ENCODE measurements around the gene C17orf67.

Gene C17orf67

GRCh38 chr17:56832446-56832845 lies 1.3 kb downstream of the C17orf67 start:
- no peak for DNase-seq

GRCh38 chr17:56831369-56832095 lies 2.2 kb downstream of the C17orf67 start:
- DNase-seq, result no peak

GRCh38 chr17:56830726-56831368 lies 2.9 kb downstream of the C17orf67 start:
- DNase-seq, result no peak

- DNase-seq, result no peak
Observed at GRCh38 chr17:56826611-56827414, 6.9 kb downstream of the C17orf67 start.

- no peak for DNase-seq
Observed at GRCh38 chr17:56824503-56824902, 9.2 kb downstream of the C17orf67 start.

- no peak for DNase-seq
Observed at GRCh38 chr17:56823848-56824247, 9.9 kb downstream of the C17orf67 start.

GRCh38 chr17:56822725-56823124 lies 11.0 kb downstream of the C17orf67 start:
- no peak for DNase-seq

GRCh38 chr17:56821847-56822534 lies 11.7 kb downstream of the C17orf67 start:
- no peak for DNase-seq

GRCh38 chr17:56820207-56820606 lies 13.5 kb downstream of the C17orf67 start:
- no peak for DNase-seq

- DNase-seq, result peak; percentile 82
Observed at GRCh38 chr17:56819431-56820145, 14.1 kb downstream of the C17orf67 start.

- DNase-seq, result no peak
Observed at GRCh38 chr17:56819030-56819429, 14.7 kb downstream of the C17orf67 start.

- DNase-seq, result no peak
Observed at GRCh38 chr17:56817066-56817465, 16.7 kb downstream of the C17orf67 start.

- DNase-seq, result no peak
Observed at GRCh38 chr17:56815711-56816110, 18.0 kb downstream of the C17orf67 start.

GRCh38 chr17:56812901-56813388 lies 20.8 kb downstream of the C17orf67 start:
- no peak for DNase-seq

GRCh38 chr17:56810891-56811775 lies 22.6 kb downstream of the C17orf67 start:
- no peak for DNase-seq

- DNase-seq, result no peak
Observed at GRCh38 chr17:56810343-56810742, 23.4 kb downstream of the C17orf67 start.

GRCh38 chr17:56809820-56810179 lies 23.9 kb downstream of the C17orf67 start:
- no peak for DNase-seq

GRCh38 chr17:56809106-56809819 lies 24.5 kb downstream of the C17orf67 start:
- DNase-seq, result no peak

- DNase-seq, result no peak
Observed at GRCh38 chr17:56808503-56808902, 25.2 kb downstream of the C17orf67 start.

- no peak for DNase-seq
Observed at GRCh38 chr17:56807723-56808122, 26.0 kb downstream of the C17orf67 start.

- no peak for DNase-seq
Observed at GRCh38 chr17:56806949-56807348, 26.8 kb downstream of the C17orf67 start.
